HCT116 (cell line): ENCODE measurements around the gene ADGRD1. TPM values are rescaled to one million over a fixed set of nuclear protein-coding genes. Genes with fewer than 3 reads are reported as not detected.

ENCODE experiments used
- ATAC-seq: fragments of 200-7000 bp; cut with Tn5 transposase; 2 replicates; pipeline ENCODE4 v1.9.1; 2020; ENCODE audit warnings: mild to moderate bottlenecking, moderate library complexity
- BruUV-seq: library from RNA; stranded (reverse); fragments of 400-500 nt; replicated peaks from 2 replicates; lab custom pipeline; 2021; lab: Mats Ljungman, UMichigan
- CTCF ChIA-PET: fragments of 300-600 bp; sonication (Branson Sonifier 250); formaldehyde crosslinking; loops from one replicate; lab custom pipeline; 2021; ENCODE audit warnings: antibody characterized with exemption; lab: Charles Lee
- POLR2A ChIA-PET: fragments of 300-600, 350-600 bp; sonication (Branson Sonifier 250); formaldehyde crosslinking; loops from one replicate; lab custom pipeline; 2021; ENCODE audit warnings: antibody characterized with exemption; lab: Charles Lee
- RAD21 ChIA-PET, 2 experiments: fragments of 300-600 bp; sonication (Branson Sonifier 250); formaldehyde crosslinking; loops; one replicate each; lab custom pipeline; 2023; ENCODE audit warnings: low total read pairs in 2 of 2; ENCODE audit not compliant: uncharacterized antibody in 2 of 2, unreplicated experiment in 2 of 2, low non-redundant PET in 1 of 2; lab: Charles Lee
- DNase-seq: peaks from one replicate; pipeline ENCODE4 v3.0.0-alpha.2; 2010; ENCODE audit warnings: low read depth, low spot score
- H2AFZ ChIP-seq: fragments of 200-600 bp; shearing (Covaris generic), sonication (generic); 2 replicates; pipeline ENCODE4 v1.6.1; 2017; ENCODE audit warnings: low read depth, mixed run types, mixed read lengths, antibody characterized with exemption, low read length; ENCODE audit not compliant: poor library complexity, severe bottlenecking
- H3K27ac ChIP-seq: 2 replicates; pipeline ENCODE4 v1.5.1; 2012; ENCODE audit warnings: low read depth, low read length
- H3K27me3 ChIP-seq: fragments of 200-600 bp; sonication (generic); 2 replicates; pipeline ENCODE4 v1.6.1; 2016; ENCODE audit warnings: mixed run types, low read length, mixed read lengths; ENCODE audit not compliant: insufficient read depth
- H3K36me3 ChIP-seq, 2 experiments: fragments of 200-500 bp in 1 of 2; fragments of 200-600 bp in 1 of 2; sonication (Bioruptor generic) in 1 of 2; sonication (generic) in 1 of 2; 2 replicates each; pipeline versions ENCODE4 v1.5.1 to v1.6.1; 2014 to 2016; ENCODE audit warnings: low read length in 2 of 2, inconsistent platforms in 1 of 2, mixed read lengths in 1 of 2, mixed run types in 1 of 2; ENCODE audit not compliant: insufficient read depth in 2 of 2, control insufficient read depth in 1 of 2
- H3K4me1 ChIP-seq, 2 experiments: fragments of 200-600 bp in 1 of 2; sonication (generic) in 1 of 2; 2 replicates each; pipeline versions ENCODE4 v1.5.1 to v1.6.1; 2012 to 2017; ENCODE audit warnings: low read length in 2 of 2, inconsistent platforms in 1 of 2, mild to moderate bottlenecking in 1 of 2, mixed read lengths in 1 of 2, mixed run types in 1 of 2, moderate library complexity in 1 of 2; ENCODE audit not compliant: insufficient read depth in 2 of 2, control insufficient read depth in 1 of 2
- H3K4me2 ChIP-seq: fragments of 200-600 bp; sonication (generic); 2 replicates; pipeline ENCODE4 v1.6.1; 2017; ENCODE audit warnings: mixed run types, low read length, mixed read lengths
- H3K4me3 ChIP-seq, 2 experiments: fragments of 200-600 bp in 1 of 2; sonication (generic) in 1 of 2; replicated peaks in 1 of 2; 2 replicates each; pipeline ENCODE4 v1.5.1; 2011 to 2016; ENCODE audit warnings: low read length in 2 of 2, control low read depth in 1 of 2, low read depth in 1 of 2, mild to moderate bottlenecking in 1 of 2, mixed read lengths in 1 of 2, mixed run types in 1 of 2
- H3K79me2 ChIP-seq: fragments of 200-600 bp; sonication (generic); 2 replicates; pipeline ENCODE4 v1.6.1; 2017; ENCODE audit warnings: mild to moderate bottlenecking, mixed run types, low read length, moderate library complexity, mixed read lengths; ENCODE audit not compliant: insufficient read depth
- H3K9ac ChIP-seq: fragments of 200-600 bp; sonication (generic); 2 replicates; pipeline ENCODE4 v1.6.1; 2016; ENCODE audit warnings: low read length, mixed read lengths
- H3K9me2 ChIP-seq: fragments of 200-600 bp; sonication (generic), shearing (Covaris generic); 2 replicates; pipeline ENCODE4 v1.6.1; 2017; ENCODE audit warnings: mixed run types, mild to moderate bottlenecking, moderate library complexity; ENCODE audit not compliant: insufficient read depth
- H3K9me3 ChIP-seq, 2 experiments: fragments of 200-500 bp in 1 of 2; fragments of 200-600 bp in 1 of 2; sonication (Bioruptor generic) in 1 of 2; sonication (generic) in 1 of 2; 2 replicates each; pipeline ENCODE4 v1.6.1; 2014 to 2017; ENCODE audit warnings: low read length in 2 of 2, mixed read lengths in 2 of 2, inconsistent platforms in 1 of 2, low read depth in 1 of 2, mild to moderate bottlenecking in 1 of 2, mixed run types in 1 of 2, moderate library complexity in 1 of 2; ENCODE audit not compliant: control insufficient read depth in 1 of 2, insufficient read depth in 1 of 2
- H4K20me1 ChIP-seq: fragments of 200-600 bp; sonication (generic), shearing (Covaris generic); 2 replicates; pipeline ENCODE4 v1.6.1; 2017; ENCODE audit warnings: mixed run types, mild to moderate bottlenecking, moderate library complexity; ENCODE audit not compliant: insufficient read depth
- CEBPB ChIP-seq: IDR thresholded peaks from 2 replicates; pipeline ENCODE4 v1.6.1; 2012; ENCODE audit warnings: low read depth
- EZH2 ChIP-seq: fragments of 200-600 bp; sonication (generic); IDR thresholded peaks from 2 replicates; pipeline ENCODE4 v1.6.1; 2017; ENCODE audit warnings: antibody characterized with exemption, mixed run types
- JUND ChIP-seq: IDR thresholded peaks from 2 replicates; pipeline ENCODE4 v1.6.1; 2012
- RAD21 ChIP-seq: IDR thresholded peaks from 2 replicates; pipeline ENCODE4 v1.6.1; 2012; ENCODE audit warnings: low read depth, mild to moderate bottlenecking
- SRF ChIP-seq: IDR thresholded peaks from 2 replicates; pipeline ENCODE4 v1.6.1; 2012; ENCODE audit warnings: low read depth
- YY1 ChIP-seq: IDR thresholded peaks from 2 replicates; pipeline ENCODE4 v1.6.1; 2011; ENCODE audit warnings: low read length, low read depth, moderate library complexity, mild to moderate bottlenecking; ENCODE audit not compliant: insufficient replicate concordance; ENCODE audit errors: extremely low read depth
- ZBTB33 ChIP-seq: IDR thresholded peaks from 2 replicates; pipeline ENCODE4 v1.6.1; 2011; ENCODE audit warnings: mild to moderate bottlenecking, low read length, moderate library complexity; ENCODE audit not compliant: insufficient replicate concordance; ENCODE audit errors: extremely low read depth
- ZFX ChIP-seq: fragments of 450-650 bp; IDR thresholded peaks from 2 replicates; pipeline ENCODE4 v1.6.1; 2017
- intact Hi-C: fragments of 100-400 bp; cut with micrococcal nuclease; formaldehyde crosslinking; loops from 2 replicates; pipeline ENCODE4 v1.10.0; 2022
- total RNA-seq: library from RNA; stranded (reverse); gene quantifications from one replicate; pipeline ENCODE4 v1.2.1, GENCODE V29; 2021; ENCODE audit not compliant: unreplicated experiment
- TF ChIP-seq, protein P1 (sequence below): IDR thresholded peaks from 2 replicates; pipeline ENCODE4 v1.6.1; 2012

Gene ADGRD1
- total RNA-seq, 1 experiment from 2014 or later: 0.44 TPM

DNA sequence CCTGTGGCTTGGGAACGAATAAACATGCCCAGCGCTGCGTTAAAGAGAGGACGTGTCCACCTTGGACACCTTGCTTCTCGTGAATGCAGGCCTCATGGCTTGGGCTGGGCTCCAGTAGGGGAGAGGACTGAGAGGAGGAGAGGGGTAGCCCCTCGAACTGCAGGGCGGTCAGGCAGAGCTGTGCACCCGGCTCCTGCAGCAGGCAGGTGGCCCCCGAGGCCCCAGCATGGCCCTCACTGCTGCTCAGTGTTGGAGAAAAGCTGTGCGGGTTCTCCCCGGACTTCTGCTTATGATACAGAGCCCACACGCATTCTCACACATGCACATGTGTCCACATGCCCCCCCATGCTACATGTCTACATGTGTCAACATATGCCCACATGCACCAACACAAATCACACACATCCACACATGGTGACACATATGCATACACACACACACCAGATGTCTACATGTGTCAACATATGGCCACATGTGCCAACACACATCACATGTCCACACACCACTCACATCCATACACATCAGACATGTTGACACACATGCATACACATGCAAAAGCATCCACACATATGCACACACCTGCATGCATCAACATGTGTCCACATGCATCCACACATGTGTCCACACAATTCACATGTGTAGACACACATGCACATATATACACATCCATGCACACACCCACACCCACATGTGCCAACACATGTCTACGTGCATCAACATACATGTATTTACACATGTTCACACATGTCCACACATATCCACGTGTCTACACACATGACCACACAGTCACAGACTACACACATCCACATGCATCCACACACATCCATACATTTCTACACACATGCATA is 3.0 kb downstream of the ADGRD1 start:
- CTCF ChIA-PET: no interaction called here
- POLR2A ChIA-PET: no interaction called here
- TF ChIP-seq CEBPB (no peak), YY1 (no peak), RAD21 (no peak), SRF (no peak), ZFX (no peak), JUND (no peak), ZBTB33 (no peak), EZH2 (no peak)
- TF ChIP-seq, protein P1, sequence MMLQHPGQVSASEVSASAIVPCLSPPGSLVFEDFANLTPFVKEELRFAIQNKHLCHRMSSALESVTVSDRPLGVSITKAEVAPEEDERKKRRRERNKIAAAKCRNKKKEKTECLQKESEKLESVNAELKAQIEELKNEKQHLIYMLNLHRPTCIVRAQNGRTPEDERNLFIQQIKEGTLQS: no peak

More for the DNA sequence above, 3.0 kb downstream of the ADGRD1 start:
- peaks cover 0 to 5% of the 10 kb centered on the region in 2 experiments; a peak in 1 of 4 replicates for H3K9me3 ChIP-seq
- no peaks in the 10 kb centered on the region for H3K4me1 ChIP-seq
- no peak for ATAC-seq
- no peak overlapping the region for H3K4me2 ChIP-seq
- no peak overlapping the region for H3K9ac ChIP-seq
- peaks cover 16% of the 10 kb centered on the region for H3K27me3 ChIP-seq
- RAD21 ChIA-PET: no interaction called here
- no peaks in the 10 kb centered on the region for H4K20me1 ChIP-seq
- intact Hi-C loops: no loop called here
- H3K79me2 ChIP-seq: no peaks in the 10 kb centered on the region
- no peak overlapping the region for H3K27ac ChIP-seq
- DNase-seq: no peak
- H3K4me3 ChIP-seq: no peak overlapping the region
- no peak overlapping the region for H2AFZ ChIP-seq
- no peaks in the 10 kb centered on the region for H3K9me2 ChIP-seq
- no peaks in the 10 kb centered on the region for H3K36me3 ChIP-seq
- no TSS peak for BruUV-seq
